HFF-Myc (cell line): ENCODE data around the gene TFPT.

Experiments used
- DNase-seq: peaks from one replicate; pipeline ENCODE4 v3.0.0-alpha.2; 2011; ENCODE audit warnings: low read depth; ENCODE audit errors: extremely low read depth
- H3K4me3 ChIP-seq: replicated peaks from 2 replicates; pipeline ENCODE4 v1.5.1; 2011; ENCODE audit warnings: low read depth, mild to moderate bottlenecking, control low read depth, low read length
- CTCF ChIP-seq: IDR thresholded peaks from 2 replicates; pipeline ENCODE4 v1.5.1; 2012; ENCODE audit warnings: mild to moderate bottlenecking, low read depth, low read length, control low read depth; ENCODE audit errors: missing control alignments

TFPT gene

DNA sequence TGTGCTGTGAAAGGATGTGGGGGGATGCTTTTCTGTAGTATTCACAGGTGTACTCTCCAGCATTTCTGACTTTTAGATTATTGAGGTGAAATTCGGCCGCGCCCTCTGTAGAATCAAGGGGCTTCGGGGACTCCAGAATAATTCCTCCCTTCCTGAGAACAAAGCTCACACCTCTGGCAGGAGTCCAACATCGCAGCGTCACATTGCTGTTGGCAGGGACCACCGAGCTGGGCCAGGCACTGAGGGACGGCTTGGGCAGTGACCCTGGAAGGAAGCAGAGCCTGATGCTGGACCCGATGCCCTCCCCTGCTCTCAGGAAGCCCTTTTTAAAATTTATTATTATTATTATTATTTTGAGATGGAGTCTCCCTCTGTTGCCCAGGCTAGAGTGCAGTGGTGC is 40.6 kb downstream of the TFPT start:
- H3K4me3 ChIP-seq: no peak overlapping the region
- no peak for DNase-seq
- TF ChIP-seq CTCF: no peak

DNA sequence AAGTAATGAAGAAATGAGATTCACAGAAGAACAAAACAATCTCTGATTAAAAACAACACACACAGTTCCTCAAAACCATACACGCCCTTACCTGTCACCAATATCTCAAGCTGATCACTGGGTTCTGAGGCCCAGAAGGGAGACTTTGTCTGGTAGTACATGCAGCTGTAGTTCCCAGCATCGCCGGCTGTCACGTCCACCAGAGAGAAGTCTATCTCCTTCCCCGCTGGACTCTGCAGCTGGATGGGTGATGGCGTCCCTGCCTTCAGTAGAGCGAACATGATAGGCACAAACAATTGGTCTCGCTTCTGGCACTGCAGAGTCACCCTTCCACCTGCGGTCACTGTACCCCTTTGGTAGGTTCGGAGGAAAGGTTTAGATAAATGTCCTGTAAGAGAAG is 41.6 kb downstream of the TFPT start:
- H3K4me3 ChIP-seq: no peak overlapping the region
- no peak for DNase-seq
- no peak for TF ChIP-seq CTCF

DNA sequence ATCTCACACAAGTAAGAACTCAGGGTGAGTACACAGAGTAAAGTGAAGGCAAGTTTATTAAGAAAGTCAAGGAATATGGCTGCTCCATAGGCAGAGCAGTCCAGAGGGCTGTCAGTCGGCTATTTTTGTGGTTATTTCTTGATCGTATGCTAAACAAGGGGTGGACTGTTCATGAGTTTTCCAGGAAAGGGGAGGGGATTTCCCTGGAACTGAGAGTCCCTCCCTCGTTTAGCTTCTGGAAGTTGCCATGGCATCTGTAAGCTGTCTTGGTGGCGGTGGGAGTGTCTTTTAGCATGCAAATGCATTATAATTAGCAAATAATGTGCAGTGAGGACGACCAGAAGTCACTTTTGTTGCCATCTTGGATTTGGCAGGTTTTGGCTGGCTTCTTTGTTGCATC is 46.0 kb downstream of the TFPT start:
- DNase-seq: no peak
- no peak overlapping the region for H3K4me3 ChIP-seq
- TF ChIP-seq CTCF: no peak

GRCh38 chr19:54063350-54064116 is 51.9 kb downstream of the TFPT start, which contains the start of gene VSTM1:
TSS of gene VSTM1 (minus strand) at chr19:54063897. CDS start at chr19:54063777, 120 bp downstream.
- no peak within 1 kb of the TSS for H3K4me3 ChIP-seq
- no peak for TF ChIP-seq CTCF
- no peak for DNase-seq

- no peak for DNase-seq
- H3K4me3 ChIP-seq: no peak overlapping the region
- no peak for TF ChIP-seq CTCF
These were observed 52.8 kb downstream of the TFPT start for GRCh38 chr19:54062643-54063042.
